ENCODE results near the gene PNMA1.
"Not testable (repeated sequence)": the region's sequence is repeated elsewhere in the genome, so short reads cannot be mapped to it uniquely, and the experiment has no call there.

The PNMA1 gene

GRCh38 chr14:73714656-73715081 lies 485 bp upstream of the PNMA1 start:
- no peak for DNase-seq

- no peak for DNase-seq
Measured at GRCh38 chr14:73713206-73713802, 880 bp downstream of the PNMA1 start.

GRCh38 chr14:73712540-73713180 lies 1.5 kb downstream of the PNMA1 start:
- no peak for DNase-seq

GRCh38 chr14:73712071-73712506 lies 2.1 kb downstream of the PNMA1 start:
- no peak for DNase-seq

GRCh38 chr14:73710737-73711136 lies 3.4 kb downstream of the PNMA1 start:
- DNase-seq, result no peak

- DNase-seq, result no peak
Measured at GRCh38 chr14:73709904-73710469, 4.2 kb downstream of the PNMA1 start.

GRCh38 chr14:73708076-73708475 lies 6.1 kb downstream of the PNMA1 start:
- DNase-seq, result not testable (repeated sequence)

- DNase-seq, result no peak
Measured at GRCh38 chr14:73700325-73700724, 13.9 kb downstream of the PNMA1 start.

GRCh38 chr14:73696466-73697400 lies 17.5 kb downstream of the PNMA1 start:
- no peak for DNase-seq

- no peak for DNase-seq
Measured at GRCh38 chr14:73695997-73696396, 18.2 kb downstream of the PNMA1 start.

- no peak for DNase-seq
Measured at GRCh38 chr14:73695082-73695481, 19.1 kb downstream of the PNMA1 start.

GRCh38 chr14:73694083-73694482 lies 20.1 kb downstream of the PNMA1 start:
- DNase-seq, result no peak

GRCh38 chr14:73686901-73687300 lies 27.3 kb downstream of the PNMA1 start:
- DNase-seq, result no peak

- no peak for DNase-seq
Measured at GRCh38 chr14:73685328-73685727, 28.9 kb downstream of the PNMA1 start.

GRCh38 chr14:73684627-73685026 lies 29.6 kb downstream of the PNMA1 start:
- no peak for DNase-seq

- no peak for DNase-seq
Measured at GRCh38 chr14:73680821-73681220, 33.4 kb downstream of the PNMA1 start.

GRCh38 chr14:73678698-73679097 lies 35.5 kb downstream of the PNMA1 start:
- DNase-seq, result no peak

GRCh38 chr14:73674986-73675385 lies 39.2 kb downstream of the PNMA1 start:
- DNase-seq, result no peak

GRCh38 chr14:73667854-73668253 lies 46.3 kb downstream of the PNMA1 start:
- DNase-seq, result no peak

- no peak for DNase-seq
Measured at GRCh38 chr14:73666583-73666982, 47.6 kb downstream of the PNMA1 start.

- no peak for DNase-seq
Measured at GRCh38 chr14:73665130-73665529, 49.1 kb downstream of the PNMA1 start.

GRCh38 chr14:73663548-73664212 lies 50.5 kb downstream of the PNMA1 start:
- DNase-seq, result no peak

GRCh38 chr14:73662487-73662943 lies 51.7 kb downstream of the PNMA1 start:
- DNase-seq, result no peak

All from CD4-positive, alpha-beta T cell treated with Interleukin-1 beta for 1 hour (primary cell).